ENCODE results near the gene DLX1. TPM values are rescaled to one million over a fixed set of nuclear protein-coding genes. Genes with fewer than 3 reads are reported as not detected.

DLX1 gene
- total RNA-seq, 1 donor from 2014 or later: not detected

- DNase-seq (ENCODE audit: low read depth): no peak
Observed at GRCh38 chr2:172087207-172087779, 2.0 kb downstream of the DLX1 start.

GRCh38 chr2:172087780-172088244 lies 2.5 kb downstream of the DLX1 start:
- DNase-seq (ENCODE audit: low read depth): no peak

GRCh38 chr2:172088245-172089004 lies 3.1 kb downstream of the DLX1 start:
- no peak for DNase-seq (ENCODE audit: low read depth)

GRCh38 chr2:172089005-172089504 lies 3.7 kb downstream of the DLX1 start:
- no peak for DNase-seq (ENCODE audit: low read depth)

- no peak for DNase-seq (ENCODE audit: low read depth)
Observed at GRCh38 chr2:172089633-172090032, 4.3 kb downstream of the DLX1 start.

- no peak for DNase-seq (ENCODE audit: low read depth)
Observed at GRCh38 chr2:172090044-172090961, 5.0 kb downstream of the DLX1 start.

- no peak for DNase-seq (ENCODE audit: low read depth)
Observed at GRCh38 chr2:172091000-172091641, 5.8 kb downstream of the DLX1 start.

GRCh38 chr2:172091761-172092566 lies 6.7 kb downstream of the DLX1 start:
- DNase-seq (ENCODE audit: low read depth): no peak

- no peak for DNase-seq (ENCODE audit: low read depth)
Observed at GRCh38 chr2:172092716-172093415, 7.6 kb downstream of the DLX1 start.

GRCh38 chr2:172093416-172094293 lies 8.3 kb downstream of the DLX1 start:
- no peak for DNase-seq (ENCODE audit: low read depth)

- DNase-seq (ENCODE audit: low read depth): no peak
Observed at GRCh38 chr2:172094294-172095145, 9.2 kb downstream of the DLX1 start.

GRCh38 chr2:172095146-172095904 lies 10.0 kb downstream of the DLX1 start:
- peak; percentile 40 for DNase-seq (ENCODE audit: low read depth)

- no peak for DNase-seq (ENCODE audit: low read depth)
Observed at GRCh38 chr2:172095905-172096625, 10.8 kb downstream of the DLX1 start.

GRCh38 chr2:172096626-172097547 lies 11.6 kb downstream of the DLX1 start:
- DNase-seq (ENCODE audit: low read depth): peak; percentile 46

- no peak for DNase-seq (ENCODE audit: low read depth)
Observed at GRCh38 chr2:172097557-172098131, 12.3 kb downstream of the DLX1 start.
